DOHH2 (cell line): ENCODE measurements around the gene FOXP4.

ENCODE experiments used
- H3F3A ChIP-seq: fragments of 200-600 bp; sonication (generic), shearing (Covaris generic); 2 replicates; pipeline ENCODE4 v1.6.0; 2016; ENCODE audit warnings: antibody characterized with exemption, mild to moderate bottlenecking; ENCODE audit not compliant: control insufficient read depth, insufficient read depth
- H3K27ac ChIP-seq: fragments of 200-600 bp; sonication (generic); 2 replicates; pipeline ENCODE4 v1.5.1; 2014; ENCODE audit warnings: low read depth, mild to moderate bottlenecking, low read length, moderate library complexity
- H3K27me3 ChIP-seq: fragments of 200-600 bp; sonication (generic); 2 replicates; pipeline ENCODE4 v1.6.1; 2014; ENCODE audit warnings: mild to moderate bottlenecking, low read length, mixed read lengths; ENCODE audit not compliant: control insufficient read depth
- H3K36me3 ChIP-seq: fragments of 200-600 bp; sonication (generic); 2 replicates; pipeline ENCODE4 v1.6.1; 2014; ENCODE audit warnings: mild to moderate bottlenecking, low read length, moderate library complexity, mixed read lengths; ENCODE audit not compliant: control insufficient read depth
- H3K4me1 ChIP-seq: fragments of 200-600 bp; sonication (generic); 2 replicates; pipeline ENCODE4 v1.6.1; 2014; ENCODE audit warnings: mild to moderate bottlenecking, low read length, mixed read lengths; ENCODE audit not compliant: control insufficient read depth
- H3K4me2 ChIP-seq: fragments of 200-600 bp; sonication (generic); 2 replicates; pipeline ENCODE4 v1.6.0; 2014; ENCODE audit warnings: mild to moderate bottlenecking, low read length, moderate library complexity
- H3K4me3 ChIP-seq: fragments of 200-600 bp; sonication (generic); 2 replicates; pipeline ENCODE4 v1.5.1; 2014; ENCODE audit warnings: mild to moderate bottlenecking, low read length, mixed read lengths
- H3K79me2 ChIP-seq: fragments of 200-600 bp; sonication (generic); 2 replicates; pipeline ENCODE4 v1.6.1; 2014; ENCODE audit warnings: mild to moderate bottlenecking, low read length, mixed read lengths; ENCODE audit not compliant: control insufficient read depth
- H3K9me2 ChIP-seq: fragments of 200-600 bp; sonication (generic); replicated peaks from 2 replicates; pipeline ENCODE4 v1.6.1; 2014; ENCODE audit warnings: mild to moderate bottlenecking, low read length, mixed read lengths; ENCODE audit not compliant: control insufficient read depth
- H3K9me3 ChIP-seq: fragments of 200-600 bp; sonication (generic); 2 replicates; pipeline ENCODE4 v1.6.1; 2014; ENCODE audit warnings: antibody characterized with exemption, low read length, mixed read lengths; ENCODE audit not compliant: control insufficient read depth, insufficient read depth
- H4K20me1 ChIP-seq: fragments of 200-600 bp; sonication (generic); 2 replicates; pipeline ENCODE4 v1.6.0; 2014; ENCODE audit warnings: low read depth, mild to moderate bottlenecking, antibody characterized with exemption, low read length, moderate library complexity; ENCODE audit not compliant: control insufficient read depth, insufficient read depth
- CTCF ChIP-seq: fragments of 200-600 bp; sonication (generic); IDR thresholded peaks from one replicate; pipeline ENCODE4 v1.5.1; 2014; ENCODE audit warnings: antibody characterized with exemption, mild to moderate bottlenecking, low read depth, low read length; ENCODE audit not compliant: poor library complexity, severe bottlenecking
- EZH2phosphoT487 ChIP-seq: fragments of 200-600 bp; sonication (generic); IDR thresholded peaks from 2 replicates; pipeline ENCODE4 v1.6.1; 2017; ENCODE audit warnings: borderline replicate concordance, mild to moderate bottlenecking, antibody characterized with exemption, low read length, moderate library complexity, mixed read lengths

FOXP4 gene

DNA sequence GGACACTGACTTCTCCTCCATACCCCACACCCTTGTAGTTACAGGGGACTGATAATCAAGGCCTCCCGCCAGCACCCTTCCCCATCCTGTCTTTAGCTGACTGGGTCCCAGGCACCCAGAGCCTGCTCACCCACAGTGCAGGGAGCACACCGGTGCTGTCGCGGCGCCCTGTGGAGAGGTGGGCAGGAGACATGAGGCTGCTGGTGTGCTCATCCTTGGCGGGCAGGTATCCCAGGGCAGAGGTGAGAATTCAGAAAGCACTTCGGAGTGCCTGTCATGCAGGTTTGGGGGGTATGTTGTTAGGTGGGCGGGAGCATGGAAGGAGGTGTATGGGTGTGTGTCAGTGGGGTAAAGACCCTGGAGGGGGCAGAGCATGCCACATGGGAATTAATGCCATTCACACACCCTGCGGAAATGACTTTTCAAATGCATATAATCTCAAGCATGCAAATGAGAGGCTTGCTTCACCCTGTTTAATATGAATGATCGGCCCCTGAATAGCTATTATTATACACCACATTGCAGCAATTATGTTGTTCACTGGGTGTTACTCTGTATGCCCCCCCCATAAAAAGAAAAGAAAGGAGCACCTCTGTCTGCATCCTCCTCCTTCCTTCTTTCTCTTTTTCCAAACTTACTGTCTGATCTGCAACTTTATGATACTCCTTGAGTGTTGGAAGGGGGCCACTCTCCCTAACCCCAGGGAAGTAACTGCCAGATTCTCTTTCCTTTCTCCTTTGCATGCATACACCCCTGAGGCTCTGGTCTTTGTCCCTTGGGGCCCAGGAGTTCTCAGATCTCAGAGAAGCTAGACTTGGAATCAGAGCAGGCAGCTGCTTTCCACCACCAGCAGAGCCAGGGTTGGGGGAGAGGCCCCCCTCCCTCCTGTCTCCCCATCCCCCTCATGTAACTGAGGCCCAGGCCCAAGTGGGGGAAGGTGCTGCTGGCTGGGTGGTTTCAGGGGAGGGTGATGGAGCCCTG is 16.0 kb downstream of the FOXP4 start:
- no peak overlapping the region for H3K27ac ChIP-seq
- H3K4me2 ChIP-seq, result no peak overlapping the region

DNA sequence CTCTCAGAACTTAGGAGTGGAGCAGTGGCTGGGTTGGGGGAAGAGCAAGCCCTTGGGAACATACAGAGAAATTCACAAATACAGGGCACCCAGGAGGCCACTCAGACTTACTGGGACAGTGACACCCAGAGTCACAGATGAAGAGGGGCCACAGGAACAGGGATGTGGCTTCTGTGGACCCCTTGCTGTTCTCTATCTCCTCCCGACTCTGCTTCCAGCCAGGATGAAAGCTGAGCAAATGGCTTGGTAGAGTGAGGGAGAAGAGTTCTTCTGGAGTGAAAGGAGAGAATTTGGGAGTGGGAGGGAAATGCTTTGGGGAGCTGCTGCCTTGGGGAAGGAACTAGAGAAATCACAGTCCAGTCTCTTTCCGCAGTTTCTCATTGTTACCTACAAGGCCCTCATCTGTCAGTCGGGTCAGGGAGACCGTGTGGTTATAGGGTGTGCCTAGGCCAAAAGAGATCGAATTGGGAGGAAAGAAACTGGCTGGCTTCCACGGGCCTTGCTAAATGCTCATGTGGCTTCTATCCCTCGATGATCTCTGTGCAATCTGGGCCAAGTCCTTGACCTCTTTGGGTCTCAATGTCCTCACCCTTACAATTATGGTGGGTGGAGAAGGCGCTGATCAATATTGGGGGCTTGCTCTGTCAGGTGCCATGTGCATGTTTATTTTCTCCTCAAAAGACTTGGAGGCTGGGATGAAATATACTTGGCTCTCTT is 17.0 kb downstream of the FOXP4 start:
- H3K36me3 ChIP-seq, result peaks cover 10% of the 10 kb centered on the region; the same call in 1 of the 2 replicates
- 0 out of 2 replicates have a peak, but pooled peaks cover 16% of the 10 kb centered on the region for H4K20me1 ChIP-seq
- no peaks in the 10 kb centered on the region for H3F3A ChIP-seq
- H3K4me3 ChIP-seq, result no peak overlapping the region
- H3K9me3 ChIP-seq, result no peaks in the 10 kb centered on the region
- peaks cover 13% of the 10 kb centered on the region for H3K79me2 ChIP-seq
- no peak overlapping the region for H3K4me2 ChIP-seq
- no peaks in the 10 kb centered on the region for H3K27me3 ChIP-seq
- H3K9me2 ChIP-seq, result no peaks in the 10 kb centered on the region
- TF ChIP-seq EZH2phosphoT487, result no peak
- no peak for TF ChIP-seq CTCF
- peaks cover 28% of the 10 kb centered on the region for H3K4me1 ChIP-seq
- no peak overlapping the region for H3K27ac ChIP-seq

More for the DNA sequence above, 16.0 kb downstream of the FOXP4 start:
- H3K36me3 ChIP-seq, result peaks cover 10% of the 10 kb centered on the region; the same call in 1 of the 2 replicates
- no peaks in the 10 kb centered on the region for H3F3A ChIP-seq
- H3K9me3 ChIP-seq, result no peaks in the 10 kb centered on the region
- TF ChIP-seq CTCF, result no peak
- no peak for TF ChIP-seq EZH2phosphoT487
- H3K4me1 ChIP-seq, result peaks cover 28% of the 10 kb centered on the region
- no peaks in the 10 kb centered on the region for H3K9me2 ChIP-seq
- peaks cover 15% of the 10 kb centered on the region for H3K79me2 ChIP-seq
- H4K20me1 ChIP-seq, result 0 out of 2 replicates have a peak, but pooled peaks cover 16% of the 10 kb centered on the region
- H3K4me3 ChIP-seq, result no peak overlapping the region
- H3K27me3 ChIP-seq, result no peaks in the 10 kb centered on the region

- H3K4me2 ChIP-seq, result no peak overlapping the region
- no peaks in the 10 kb centered on the region for H3K27me3 ChIP-seq
- peaks cover 13% of the 10 kb centered on the region for H3K79me2 ChIP-seq
- no peaks in the 10 kb centered on the region for H3F3A ChIP-seq
- H3K27ac ChIP-seq, result no peak overlapping the region
- peaks cover 13% of the 10 kb centered on the region; the same call in 1 of the 2 replicates for H3K36me3 ChIP-seq
- H3K9me3 ChIP-seq, result no peaks in the 10 kb centered on the region
- H3K4me1 ChIP-seq, result peaks cover 27% of the 10 kb centered on the region
- 0 out of 2 replicates have a peak, but pooled peaks cover 16% of the 10 kb centered on the region for H4K20me1 ChIP-seq
- no peak overlapping the region for H3K4me3 ChIP-seq
- H3K9me2 ChIP-seq, result no peaks in the 10 kb centered on the region
- no peak for TF ChIP-seq EZH2phosphoT487
- no peak for TF ChIP-seq CTCF
Observed at GRCh38 chr6:41564448-41565142, 18.4 kb downstream of the FOXP4 start.
